OCI-LY7 (cell line): ENCODE data around the gene MT3. TPM values are rescaled to one million over a fixed set of nuclear protein-coding genes. Genes with fewer than 3 reads are reported as not detected.

Experiments
- BruUV-seq: library from RNA; stranded (reverse); fragments of 400-500 nt; replicated peaks from 2 replicates; lab custom pipeline; 2021; lab: Mats Ljungman, UMichigan
- CTCF ChIA-PET: fragments of 300-600 bp; sonication (Branson Sonifier 250); formaldehyde crosslinking; loops from one replicate; lab custom pipeline; 2022; ENCODE audit warnings: antibody characterized with exemption; ENCODE audit not compliant: unreplicated experiment; lab: Charles Lee
- POLR2A ChIA-PET: fragments of 300-600 bp; sonication (Branson Sonifier 250); formaldehyde crosslinking; loops from one replicate; lab custom pipeline; 2022; ENCODE audit warnings: antibody characterized with exemption; lab: Charles Lee
- DNase-seq: peaks from one replicate; pipeline ENCODE4 v3.0.0-alpha.2; 2015; ENCODE audit warnings: low spot score
- H2AFZ ChIP-seq: fragments of 200-600 bp; sonication (generic), shearing (Covaris generic); 2 replicates; pipeline ENCODE4 v1.6.1; 2014; ENCODE audit warnings: mild to moderate bottlenecking, antibody characterized with exemption, low read length, moderate library complexity
- H3K27ac ChIP-seq: fragments of 200-600 bp; sonication (generic); 2 replicates; pipeline ENCODE4 v1.5.1; 2014; ENCODE audit warnings: mixed run types, low read depth, mild to moderate bottlenecking, moderate library complexity, low read length, inconsistent platforms; ENCODE audit not compliant: poor library complexity, severe bottlenecking
- H3K36me3 ChIP-seq: fragments of 200-600 bp; sonication (generic); 2 replicates; pipeline ENCODE4 v1.6.1; 2014; ENCODE audit warnings: mild to moderate bottlenecking, antibody characterized with exemption, low read length, moderate library complexity, mixed read lengths; ENCODE audit not compliant: insufficient read depth
- H3K4me1 ChIP-seq: fragments of 200-600 bp; sonication (generic); 2 replicates; pipeline ENCODE4 v1.5.1; 2014; ENCODE audit warnings: mild to moderate bottlenecking, low read length; ENCODE audit not compliant: insufficient read depth, poor library complexity, severe bottlenecking
- H3K4me2 ChIP-seq: fragments of 200-600 bp; sonication (generic); 2 replicates; pipeline ENCODE4 v1.6.1; 2014; ENCODE audit warnings: mild to moderate bottlenecking, low read length
- H3K4me3 ChIP-seq: fragments of 200-600 bp; sonication (generic); 2 replicates; pipeline ENCODE4 v1.5.1; 2014; ENCODE audit warnings: mild to moderate bottlenecking, low read depth, low read length; ENCODE audit not compliant: poor library complexity, severe bottlenecking
- H3K79me2 ChIP-seq: fragments of 200-600 bp; sonication (generic); 2 replicates; pipeline ENCODE4 v1.6.1; 2016; ENCODE audit warnings: low read depth, mild to moderate bottlenecking, low read length, moderate library complexity, mixed read lengths; ENCODE audit not compliant: insufficient read depth
- H3K9me2 ChIP-seq: fragments of 200-600 bp; sonication (generic); 2 replicates; pipeline ENCODE4 v1.6.1; 2016; ENCODE audit warnings: mild to moderate bottlenecking, low read length, mixed read lengths; ENCODE audit not compliant: insufficient read depth
- H3K9me3 ChIP-seq: fragments of 200-600 bp; sonication (generic); 2 replicates; pipeline ENCODE4 v1.6.1; 2014; ENCODE audit warnings: mild to moderate bottlenecking, mixed run types, low read length, mixed read lengths
- H4K20me1 ChIP-seq: fragments of 200-600 bp; sonication (generic); 2 replicates; pipeline ENCODE4 v1.6.1; 2014; ENCODE audit warnings: mild to moderate bottlenecking, antibody characterized with exemption, low read length, moderate library complexity, mixed read lengths; ENCODE audit not compliant: insufficient read depth
- CTCF ChIP-seq: fragments of 200-600 bp; sonication (generic); conservative IDR thresholded peaks from 2 replicates; pipeline ENCODE4 v1.5.1; 2014; ENCODE audit warnings: mild to moderate bottlenecking, antibody characterized with exemption, low read length, moderate library complexity, mixed read lengths
- EZH2phosphoT487 ChIP-seq: fragments of 200-600 bp; sonication (generic); IDR thresholded peaks from 2 replicates; pipeline ENCODE4 v1.6.1; 2018; ENCODE audit warnings: low read depth, borderline replicate concordance, mild to moderate bottlenecking, mixed run types, antibody characterized with exemption, low read length, moderate library complexity, mixed read lengths
- intact Hi-C: fragments of 100-400 bp; cut with micrococcal nuclease; formaldehyde crosslinking; loops from one replicate; pipeline ENCODE4 v1.10.0; 2022; ENCODE audit not compliant: unreplicated experiment
- total RNA-seq, 2 experiments: library from RNA; depleted of rRNA in 1 of 2; stranded (reverse); fragments of >200 nt in 1 of 2; shearing (Covaris generic) in 1 of 2; gene quantifications; 2 replicates each; pipeline ENCODE4 v1.2.3, GENCODE V29; 2014 to 2022

The MT3 gene
- total RNA-seq, 2 experiments from 2014 or later = not detected

- ChIA-PET POLR2A (interaction anchor here (0.6 to 0.7 kb wide), 2 partner anchors 22 to 121 kb away, joined by 3 to 5 read pairs; no protein-coding TSS in a partner anchor), CTCF (no interaction called here)
- H3K4me3 ChIP-seq = no peak overlapping the region
- no peaks in the 10 kb centered on the region for H3K9me2 ChIP-seq
- DNase-seq = no peak
- H2AFZ ChIP-seq = no peak overlapping the region
- BruUV-seq = no TSS peak
- no peaks in the 10 kb centered on the region for H4K20me1 ChIP-seq
- H3K79me2 ChIP-seq = no peaks in the 10 kb centered on the region
- no peaks in the 10 kb centered on the region for H3K36me3 ChIP-seq
- H3K4me1 ChIP-seq = no peaks in the 10 kb centered on the region
- TF ChIP-seq CTCF = no peak
- TF ChIP-seq EZH2phosphoT487 = no peak
- no peak overlapping the region for H3K4me2 ChIP-seq
- intact Hi-C loops = no loop called here
- H3K27ac ChIP-seq = no peak overlapping the region
- no peaks in the 10 kb centered on the region for H3K9me3 ChIP-seq
Measured at GRCh38 chr16:56583351-56584168, 5.8 kb upstream of the MT3 start.

- Histone ChIP-seq H3K9me2 (no peaks in the 10 kb centered on the region), H3K4me3 (no peak overlapping the region), H3K9me3 (no peaks in the 10 kb centered on the region), H3K79me2 (no peaks in the 10 kb centered on the region), H4K20me1 (no peaks in the 10 kb centered on the region), H3K27ac (no peak overlapping the region), H3K4me1 (no peaks in the 10 kb centered on the region), H2AFZ (no peak overlapping the region), H3K4me2 (no peak overlapping the region), H3K36me3 (no peaks in the 10 kb centered on the region)
- BruUV-seq = no TSS peak
- intact Hi-C loops = no loop called here
- no peak for DNase-seq
- TF ChIP-seq EZH2phosphoT487 = no peak
- TF ChIP-seq CTCF = no peak
- POLR2A ChIA-PET = interaction anchor here (0.7 kb wide), 1 partner anchor 21 kb away, joined by 5 read pairs; no protein-coding TSS in a partner anchor
- CTCF ChIA-PET = no interaction called here
Measured at GRCh38 chr16:56584276-56584675, 5.1 kb upstream of the MT3 start.

- no peaks in the 10 kb centered on the region for H3K9me2 ChIP-seq
- no TSS peak for BruUV-seq
- H3K4me2 ChIP-seq = no peak overlapping the region
- no peaks in the 10 kb centered on the region for H4K20me1 ChIP-seq
- no peak for TF ChIP-seq CTCF
- no peak for TF ChIP-seq EZH2phosphoT487
- no peak overlapping the region for H2AFZ ChIP-seq
- no peak overlapping the region for H3K27ac ChIP-seq
- intact Hi-C loops = no loop called here
- CTCF ChIA-PET = no interaction called here
- no peaks in the 10 kb centered on the region for H3K9me3 ChIP-seq
- no peaks in the 10 kb centered on the region for H3K79me2 ChIP-seq
- POLR2A ChIA-PET = no interaction called here
- no peak for DNase-seq
- H3K4me1 ChIP-seq = peaks cover 11% of the 10 kb centered on the region
- no peaks in the 10 kb centered on the region for H3K36me3 ChIP-seq
- H3K4me3 ChIP-seq = no peak overlapping the region
Measured at GRCh38 chr16:56588781-56589140, 567 bp upstream of the MT3 start.
